HG02981 (cell line): ENCODE measurements around the gene USF1.
"Not testable (repeated sequence)": the region's sequence is repeated elsewhere in the genome, so short reads cannot be mapped to it uniquely, and the experiment has no call there.

Experiments
- ATAC-seq: cut with Tn5 transposase; IDR thresholded peaks from one replicate; pipeline ENCODE4 v1.9.1; 2021; ENCODE audit warnings: mild to moderate bottlenecking, moderate library complexity; ENCODE audit not compliant: unreplicated experiment

Gene USF1

DNA sequence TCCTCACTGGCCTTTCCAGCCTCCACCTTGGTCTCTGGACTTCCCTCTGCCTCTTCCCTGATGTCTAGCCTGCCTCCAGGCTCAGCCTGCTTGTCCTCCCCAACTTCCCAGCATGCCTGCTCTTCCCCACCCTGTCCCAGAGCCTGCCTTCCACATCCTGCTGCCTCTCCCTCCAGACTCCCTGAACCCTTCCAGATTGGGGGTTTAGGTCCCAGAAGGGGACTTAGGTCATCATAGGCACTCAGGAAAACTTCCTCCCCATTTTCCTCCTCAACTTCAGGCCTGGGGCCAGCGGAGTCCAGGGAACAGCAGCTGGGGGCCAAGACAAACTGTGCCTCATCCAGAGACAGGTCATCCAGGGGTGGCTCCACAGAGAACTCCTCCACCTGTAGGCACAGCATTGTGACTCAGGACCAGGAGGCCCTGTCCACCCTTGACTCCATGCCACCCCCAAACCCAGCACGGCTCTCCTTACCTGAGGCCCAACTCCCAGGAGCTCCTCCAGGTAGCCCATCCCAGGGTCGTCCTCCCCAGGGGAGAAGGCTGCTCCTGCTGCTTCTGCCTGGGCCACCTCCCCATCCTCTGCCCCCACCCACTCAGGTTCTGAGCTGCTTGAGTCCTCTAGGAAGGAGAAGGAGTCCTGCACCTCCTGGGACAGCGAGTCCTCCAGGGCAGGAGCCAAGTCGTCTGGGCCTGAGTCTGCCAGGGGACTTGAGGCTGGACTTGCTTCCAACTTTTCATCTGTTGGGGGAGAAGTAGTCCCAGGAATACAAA lies 3.4 kb upstream of the USF1 start:
- ATAC-seq: no peak

DNA sequence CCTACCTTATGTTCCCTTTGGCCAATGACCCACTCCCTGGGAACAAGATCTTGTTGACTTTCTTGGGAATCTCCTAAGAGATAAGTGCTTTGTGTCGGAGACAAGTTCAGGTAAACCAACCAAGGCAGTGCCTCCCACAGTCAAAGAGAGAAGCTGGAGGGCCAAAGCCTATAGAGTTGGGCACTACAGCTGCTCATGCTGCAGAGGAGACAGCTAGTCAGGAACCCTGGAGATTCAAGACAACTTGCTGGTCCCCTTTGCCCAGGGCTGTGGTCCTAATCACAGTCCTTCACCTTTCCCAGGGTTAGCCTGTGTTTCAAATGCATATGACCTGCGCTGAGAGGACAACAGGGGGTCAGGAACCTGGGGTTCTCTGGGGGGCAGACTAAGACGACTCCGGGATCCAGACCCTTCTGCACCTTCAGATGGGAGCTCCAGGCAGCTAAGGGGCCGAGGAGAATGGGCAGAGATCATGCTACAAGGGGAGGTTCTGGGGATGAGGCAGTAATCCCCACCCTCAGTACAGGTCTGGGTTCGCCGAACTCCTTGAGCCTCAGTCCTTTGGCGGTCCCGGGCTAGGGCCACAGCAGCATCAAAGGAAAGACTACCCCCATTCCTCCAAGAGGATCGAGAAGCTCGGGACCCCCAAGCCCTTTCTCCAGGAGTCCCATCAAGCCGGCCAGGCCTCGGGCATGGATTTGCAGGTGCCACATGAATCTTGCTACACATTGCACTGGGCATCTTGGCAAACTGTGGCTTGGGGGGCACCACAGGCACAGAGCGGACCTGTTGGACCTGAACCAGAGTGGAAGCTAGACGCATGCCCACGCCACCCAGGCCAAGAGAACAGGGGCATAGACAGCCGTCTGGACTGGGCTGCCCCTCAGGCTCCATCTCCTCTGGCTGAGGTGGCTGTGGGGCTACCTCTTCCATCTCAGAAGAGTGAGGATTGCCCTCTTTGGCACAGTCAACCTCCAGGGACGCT lies 2.0 kb upstream of the USF1 start:
- no peak for ATAC-seq

DNA sequence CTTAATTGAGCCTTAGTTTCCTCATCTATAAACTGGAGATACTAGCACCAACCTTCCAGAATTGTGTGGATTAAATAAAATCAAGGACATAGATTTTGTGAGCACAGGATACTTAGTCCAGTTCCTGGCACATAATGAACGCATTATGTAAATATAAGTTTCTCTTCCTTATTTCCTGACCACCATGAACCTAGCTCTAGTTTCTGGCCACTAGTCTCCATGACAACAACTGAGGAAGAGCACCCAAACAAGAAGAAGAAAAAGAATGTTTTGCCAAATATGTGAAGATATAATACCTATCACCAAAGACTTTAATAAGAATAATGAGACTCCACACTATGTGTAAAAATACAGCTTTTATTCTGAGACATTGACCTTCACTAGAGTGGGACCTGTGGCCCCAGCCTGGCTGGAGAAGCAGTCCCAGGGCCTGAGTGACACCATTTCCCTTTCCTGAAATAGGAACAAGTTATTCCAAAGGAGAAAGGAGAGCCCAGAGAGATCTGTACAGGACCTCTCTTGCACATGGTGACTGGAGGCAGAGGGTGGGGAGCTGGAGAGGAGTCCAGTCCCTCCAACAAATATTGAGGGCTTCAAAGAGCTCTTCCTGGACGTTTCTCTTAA lies 940 bp upstream of the USF1 start:
- ATAC-seq: peak; percentile 36

- peak; percentile 59 for ATAC-seq
Observed at GRCh38 chr1:161044908-161045735, 655 bp downstream of the USF1 start.

GRCh38 chr1:161044535-161044907 lies 1.3 kb downstream of the USF1 start:
- no peak for ATAC-seq

DNA sequence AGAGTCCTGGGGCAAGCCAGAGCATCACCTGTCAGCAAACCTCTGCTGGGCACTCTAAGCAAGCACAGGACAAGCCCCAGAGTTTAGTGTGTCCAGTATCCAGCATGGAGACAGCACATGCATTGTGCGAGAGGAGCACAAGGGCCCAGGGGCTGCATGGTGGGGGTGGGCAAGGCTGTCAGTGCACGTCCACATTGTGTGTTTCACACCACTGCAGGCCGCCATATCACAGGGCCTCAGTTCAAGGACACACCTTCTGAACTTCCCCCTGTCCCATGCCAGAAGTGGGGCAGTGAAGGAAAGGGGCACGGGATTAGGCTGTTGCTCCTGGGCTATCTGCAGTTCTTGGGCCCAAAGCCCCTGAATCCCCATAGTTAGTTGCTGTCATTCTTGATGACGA lies 6.2 kb downstream of the USF1 start:
- no peak for ATAC-seq

DNA sequence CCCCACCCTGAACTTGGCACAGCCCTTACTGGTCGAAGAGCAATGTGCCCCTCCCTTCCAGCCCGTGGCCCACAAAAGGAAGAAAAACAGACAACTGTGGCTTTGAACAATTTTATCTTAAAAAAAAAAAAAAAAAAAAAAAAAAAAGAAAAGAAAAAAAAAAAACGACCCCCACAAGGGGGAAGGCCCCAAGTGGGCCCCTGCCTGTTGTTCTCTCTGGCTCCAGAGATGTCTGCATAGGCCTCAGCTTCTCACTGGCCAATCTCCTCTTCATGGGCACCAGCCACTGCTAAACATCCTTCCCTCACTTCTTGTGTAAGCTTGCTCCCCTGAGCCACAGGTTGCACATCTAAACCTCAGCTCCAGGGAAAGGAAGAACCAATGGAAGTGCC lies 6.6 kb downstream of the USF1 start:
- no peak for ATAC-seq

DNA sequence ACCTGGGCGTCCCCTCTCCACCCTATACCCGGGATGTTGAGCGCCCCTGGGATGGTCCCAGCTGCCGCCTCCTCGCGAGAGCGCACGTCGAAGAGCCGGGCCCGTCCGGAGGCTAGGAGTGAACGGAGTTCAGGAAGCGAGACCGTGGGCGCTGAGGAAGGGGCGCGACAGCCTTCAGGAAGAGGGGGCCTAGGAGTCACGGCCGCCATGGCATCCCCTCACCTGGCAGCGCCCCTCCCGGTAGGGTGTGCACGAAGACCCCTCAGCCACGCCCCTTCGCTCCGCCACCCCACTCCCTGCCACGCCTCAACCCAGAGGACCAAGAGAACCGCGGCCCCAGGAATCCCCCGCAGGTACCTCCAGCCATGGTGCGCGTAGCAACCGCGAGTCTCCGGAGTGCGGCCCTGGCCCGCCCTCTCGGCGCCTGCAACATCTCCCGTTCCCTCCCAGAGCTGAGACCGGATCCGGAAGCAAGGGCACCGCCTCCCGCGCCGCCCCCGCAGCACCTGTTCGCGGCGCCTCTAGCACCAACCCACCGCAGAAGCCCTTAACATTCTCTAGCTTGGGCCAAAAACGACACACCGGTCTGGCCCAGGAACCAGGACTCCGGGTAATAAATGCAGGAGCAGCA lies 7.1 kb downstream of the USF1 start, which contains the start of gene TSTD1:
Gene TSTD1, minus strand, starts transcription at position 442 of the 631 bp plus-strand sequence. Its CDS starts 75 bp downstream, at position 367.
- ATAC-seq: peak; percentile 90

DNA sequence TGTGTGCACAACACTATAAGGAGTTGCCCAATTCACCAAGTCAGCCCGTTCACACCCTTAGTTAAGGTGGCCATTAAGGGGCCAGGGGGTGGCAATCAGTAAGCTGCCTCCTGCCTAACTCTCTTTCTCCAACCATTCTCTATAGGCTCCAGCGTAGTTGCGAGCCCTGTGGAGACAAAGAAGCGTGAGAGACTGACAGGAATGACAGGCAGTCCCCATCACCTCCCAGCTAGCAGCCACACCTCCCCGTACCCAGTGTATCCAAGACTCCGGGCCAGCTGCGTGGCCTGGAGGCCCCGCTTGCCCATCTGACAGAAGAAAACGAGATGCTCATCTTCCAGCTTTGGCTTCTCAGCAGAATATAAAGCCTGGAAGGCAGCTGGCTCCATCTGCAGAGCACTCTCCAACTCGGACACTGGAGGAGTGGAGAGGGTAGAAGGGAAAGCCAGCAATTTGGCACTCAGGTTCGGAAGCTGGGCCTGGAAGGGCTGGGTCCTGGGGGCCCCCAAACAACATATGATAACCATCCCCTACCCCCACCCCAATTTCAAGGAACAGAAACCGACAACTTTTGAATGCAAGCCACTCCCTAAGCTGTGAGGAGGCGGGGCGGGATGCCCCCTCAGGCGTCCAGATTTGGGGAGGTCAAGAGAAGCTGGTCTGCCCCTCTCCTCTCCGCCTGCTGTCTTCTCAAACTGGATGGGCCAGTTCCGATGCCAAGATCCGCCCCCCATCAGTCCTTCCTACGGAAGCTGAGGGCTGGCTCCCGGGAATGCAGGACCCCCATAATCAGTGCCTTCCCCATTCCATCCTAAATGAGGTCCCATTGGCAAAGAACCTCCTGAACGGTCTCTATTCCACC lies 7.9 kb downstream of the USF1 start:
- ATAC-seq: no peak

DNA sequence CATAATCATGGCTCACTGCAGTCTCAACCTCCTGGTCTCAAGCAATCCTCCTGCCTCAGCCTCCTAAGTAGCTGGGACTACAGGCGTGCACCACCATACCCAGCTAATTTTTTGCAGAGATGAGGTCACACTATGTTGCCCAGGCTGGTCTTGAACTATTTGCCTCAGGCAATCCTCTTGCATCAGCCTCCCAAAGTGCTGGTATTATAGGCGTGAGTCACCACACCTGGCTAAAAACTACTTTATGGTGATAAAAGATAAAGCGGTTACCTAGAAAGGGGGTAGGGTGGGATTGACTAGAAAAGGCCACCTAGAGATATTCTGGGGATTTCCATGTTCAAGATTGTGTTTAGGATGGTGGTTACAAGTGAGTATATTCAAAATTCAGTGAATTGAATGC lies 12.0 kb downstream of the USF1 start:
- ATAC-seq: no peak

DNA sequence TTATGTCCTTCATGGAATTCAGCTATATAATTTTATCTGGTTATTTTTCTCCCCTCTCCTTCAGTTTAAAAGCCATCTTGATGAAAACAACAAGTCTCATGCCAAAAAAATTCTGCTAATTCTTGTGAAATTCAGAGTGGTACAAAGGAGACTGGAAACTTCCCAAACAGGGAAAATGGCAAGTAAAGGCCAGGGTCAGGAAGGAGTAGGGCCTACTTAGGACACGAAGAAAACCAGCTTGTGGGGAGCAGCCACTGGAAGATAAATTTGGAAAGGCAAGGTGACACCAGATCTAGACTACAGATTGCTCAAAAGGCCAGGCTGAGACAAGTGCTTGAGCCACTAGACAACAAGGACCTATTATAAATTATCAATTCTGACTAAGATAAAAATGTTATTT lies 13.4 kb downstream of the USF1 start:
- ATAC-seq: no peak

GRCh38 chr1:161031874-161032273 lies 13.9 kb downstream of the USF1 start:
- ATAC-seq: no peak

DNA sequence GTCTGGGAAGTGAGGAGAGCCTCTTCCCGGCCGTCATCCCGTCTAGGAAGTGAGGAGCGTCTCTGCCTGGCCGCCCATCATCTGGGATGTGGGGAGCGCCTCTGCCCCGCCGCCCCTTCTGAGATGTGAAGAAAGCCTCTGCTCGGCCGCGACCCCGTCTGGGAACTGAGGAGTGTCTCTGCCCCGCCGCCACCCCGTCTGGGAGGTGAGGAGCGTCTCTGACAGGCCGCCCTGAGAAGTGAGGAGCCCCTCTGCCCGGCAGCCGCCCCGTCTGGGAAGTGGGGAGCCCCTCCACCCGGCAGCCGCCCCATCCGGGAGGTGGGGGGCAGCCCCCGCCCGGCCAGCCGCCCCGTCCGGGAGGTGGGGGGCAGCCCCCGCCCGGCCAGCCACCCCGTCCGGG lies 16.3 kb downstream of the USF1 start:
- ATAC-seq: not testable (repeated sequence)

DNA sequence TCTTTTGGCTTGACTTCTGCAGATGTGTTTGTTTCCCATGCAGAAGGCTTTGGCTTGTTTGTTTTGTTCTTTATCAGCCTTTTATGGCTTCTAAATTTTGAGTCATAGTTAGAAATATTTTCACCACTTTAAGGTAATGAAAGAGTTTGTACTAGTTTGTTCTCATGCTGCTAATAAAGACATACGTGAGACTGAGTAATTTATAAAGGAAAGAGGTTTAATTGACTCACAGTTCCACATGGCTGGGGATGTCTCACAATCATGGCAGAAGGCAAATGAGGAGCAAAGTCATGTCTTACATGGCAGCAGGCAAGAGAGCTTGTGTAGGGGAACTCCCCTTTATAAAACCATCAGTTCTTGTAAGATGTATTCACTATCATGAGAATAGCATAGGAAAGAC lies 18.8 kb downstream of the USF1 start:
- ATAC-seq: not testable (repeated sequence)

- ATAC-seq: not testable (repeated sequence)
Observed at GRCh38 chr1:161022432-161022831, 23.3 kb downstream of the USF1 start.

DNA sequence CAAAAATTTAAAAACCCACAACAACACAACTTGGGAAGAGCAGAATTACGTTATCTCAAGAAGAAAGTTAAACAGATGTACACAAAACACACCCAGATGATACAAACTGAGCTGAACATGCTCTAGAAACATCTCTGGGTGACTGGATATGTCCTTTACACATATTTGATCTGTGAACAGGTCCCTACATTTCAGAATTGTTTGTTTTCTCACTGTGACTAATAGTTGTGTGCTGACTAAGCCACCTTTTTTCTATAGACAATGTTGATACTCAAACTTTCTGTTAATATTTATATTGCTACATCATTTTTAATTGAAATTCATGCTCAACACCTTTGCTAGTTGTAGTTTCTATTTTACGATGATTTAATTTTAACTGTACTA lies 23.8 kb downstream of the USF1 start:
- ATAC-seq: no peak

DNA sequence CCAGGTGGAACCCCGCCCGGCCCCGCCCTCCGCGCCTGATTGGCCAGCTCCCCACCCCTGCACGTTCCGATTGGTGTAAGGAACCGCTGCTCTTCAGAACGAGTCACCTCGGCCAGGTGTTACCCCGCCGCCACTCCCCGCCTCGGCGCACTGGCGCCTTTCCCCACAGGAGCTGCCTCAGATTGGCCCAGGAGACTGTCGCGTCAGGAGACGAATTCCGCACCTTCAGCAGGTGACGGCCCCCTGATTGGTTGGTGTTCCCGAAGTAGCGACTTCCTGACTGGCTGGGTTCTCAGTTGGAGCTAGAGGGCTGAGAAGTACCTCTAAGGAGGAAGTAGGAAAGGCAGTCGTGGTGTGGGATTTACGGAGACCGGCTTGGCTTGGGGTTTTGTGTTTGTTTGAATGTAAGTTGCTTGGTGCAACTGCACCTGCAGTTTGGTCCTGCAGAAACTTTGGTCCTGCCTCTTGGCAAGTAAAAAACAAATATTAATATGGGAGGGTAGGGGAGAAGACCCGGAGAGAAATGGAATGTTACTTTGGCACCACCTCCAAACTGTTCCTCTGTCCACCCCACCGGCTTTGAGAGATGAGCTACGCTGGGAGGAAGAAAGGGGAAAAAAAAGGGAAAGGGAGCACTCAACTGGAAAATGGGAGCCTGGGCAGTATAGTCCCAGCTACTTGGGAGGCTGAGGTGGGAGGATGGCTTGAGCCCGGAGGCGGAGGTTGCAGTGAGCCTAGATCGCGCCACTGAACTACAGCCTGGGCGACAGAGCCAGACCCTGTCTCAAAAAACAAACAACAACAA lies 24.4 kb downstream of the USF1 start:
- peak; percentile 74 for ATAC-seq

- ATAC-seq: peak; percentile 29
Observed at GRCh38 chr1:161020509-161021164, 25.1 kb downstream of the USF1 start, which contains the start of gene F11R. Gene F11R, minus strand, starts transcription at chr1:161021152. Its CDS starts 79 bp downstream, at chr1:161021073.
